Esophagus (tissue), 2 donors: ENCODE data around the gene ICE1. TPM values are rescaled to one million over a fixed set of nuclear protein-coding genes. Genes with fewer than 3 reads are reported as not detected.

ENCODE experiments used
- H3K27ac ChIP-seq, 2 donors: one replicate each; pipeline ENCODE4 v1.5.1; 2013; ENCODE audit warnings: low read depth in 2 of 2, mild to moderate bottlenecking in 2 of 2, inconsistent platforms in 1 of 2, low read length in 1 of 2, moderate library complexity in 1 of 2
- H3K27me3 ChIP-seq, 2 donors: one replicate each; pipeline ENCODE4 v1.6.1; 2013; ENCODE audit warnings: low read length in 2 of 2, control low read depth in 1 of 2, mild to moderate bottlenecking in 1 of 2; ENCODE audit not compliant: insufficient read depth in 2 of 2, control insufficient read depth in 1 of 2
- H3K36me3 ChIP-seq, 2 donors: one replicate each; pipeline ENCODE4 v1.6.1; 2013; ENCODE audit warnings: low read length in 1 of 2; ENCODE audit not compliant: control insufficient read depth in 2 of 2, insufficient read depth in 2 of 2
- H3K4me1 ChIP-seq, 2 donors: one replicate each; pipeline ENCODE4 v1.6.1; 2013; ENCODE audit warnings: low read length in 1 of 2; ENCODE audit not compliant: control insufficient read depth in 2 of 2, insufficient read depth in 2 of 2
- H3K4me3 ChIP-seq, 2 donors: one replicate each; pipeline ENCODE4 v1.5.1; 2013; ENCODE audit warnings: low read length in 2 of 2, mild to moderate bottlenecking in 2 of 2, low read depth in 1 of 2, moderate library complexity in 1 of 2
- H3K9me3 ChIP-seq, 2 donors: one replicate each; pipeline ENCODE4 v1.6.1; 2013; ENCODE audit warnings: mild to moderate bottlenecking in 2 of 2, low read depth in 1 of 2, low read length in 1 of 2, moderate library complexity in 1 of 2; ENCODE audit not compliant: control insufficient read depth in 2 of 2, insufficient read depth in 1 of 2
- WGBS, 2 donors: extraction: QIAGEN DNeasy Blood & Tissue Kit; methylation state at CpG; one replicate each; pipeline ENCODE4 v1.1.7; 2013; 5-methylcytosine and 5-hydroxymethylcytosine counted together
- polyA plus RNA-seq, 2 donors: library from polyadenylated mRNA; stranded (reverse); fragments of 200-250 nt; gene quantifications; one replicate each; pipeline ENCODE4 v1.2.3, GENCODE V29; 2013
- donor health status: healthy with polysubstance abuse.
- donor health status: Bipolar disorder and iron deficiency.

The ICE1 gene
- 1 to 10 TPM; 3.2 to 4.8 TPM for polyA plus RNA-seq

GRCh38 chr5:5421961-5422818 is at the start of gene ICE1:
Gene ICE1 (plus strand): TSS chr5:5422677. CDS start chr5:5422916, 239 bp downstream.
- peaks cover 4 to 15% of the 10 kb centered on the region in 2 donors for H3K4me1 ChIP-seq
- H3K27ac ChIP-seq = peak within 1 kb of the TSS; percentile 97 to 99
- peak within 1 kb of the TSS; percentile 98 to 99 for H3K4me3 ChIP-seq
- H3K36me3 ChIP-seq = peaks cover 0 to 2% of the 10 kb centered on the region in 2 donors
- H3K9me3 ChIP-seq = no peaks in the 10 kb centered on the region
- WGBS, 2 donors = 0% methylated on average over 64 to 71 of the region's 71 CpGs
- no peaks in the 10 kb centered on the region for H3K27me3 ChIP-seq

- Histone ChIP-seq H3K4me3 (no peak overlapping the region), H3K9me3 (no peaks in the 10 kb centered on the region), H3K27me3 (no peaks in the 10 kb centered on the region), H3K4me1 (peaks cover 2 to 4% of the 10 kb centered on the region in 2 donors), H3K36me3 (no peaks in the 10 kb centered on the region), H3K27ac (no peak overlapping the region)
- WGBS, 2 donors = 81 to 82% methylated on average over 10 of the region's 10 CpGs
Observed at GRCh38 chr5:5372930-5373329, 49.5 kb upstream of the ICE1 start.

- Histone ChIP-seq H3K4me3 (no peak overlapping the region), H3K36me3 (no peaks in the 10 kb centered on the region), H3K9me3 (no peaks in the 10 kb centered on the region), H3K4me1 (peaks cover 2 to 4% of the 10 kb centered on the region in 2 donors), H3K27ac (no peak overlapping the region), H3K27me3 (no peaks in the 10 kb centered on the region)
- 76 to 79% methylated on average over 2 of the region's 2 CpGs for WGBS, 2 donors
Observed at GRCh38 chr5:5373351-5373989, 49.0 kb upstream of the ICE1 start.

GRCh38 chr5:5374009-5374715 is 48.3 kb upstream of the ICE1 start:
- H3K4me3 ChIP-seq = no peak overlapping the region
- H3K4me1 ChIP-seq = peaks cover 2 to 4% of the 10 kb centered on the region in 2 donors
- no peaks in the 10 kb centered on the region for H3K9me3 ChIP-seq
- H3K36me3 ChIP-seq = no peaks in the 10 kb centered on the region
- H3K27me3 ChIP-seq = no peaks in the 10 kb centered on the region
- WGBS, 2 donors = 40 to 51% methylated on average over 6 of the region's 6 CpGs
- no peak overlapping the region for H3K27ac ChIP-seq

GRCh38 chr5:5377780-5378179 is 44.7 kb upstream of the ICE1 start:
- H3K36me3 ChIP-seq = no peaks in the 10 kb centered on the region
- H3K27ac ChIP-seq = no peak overlapping the region
- WGBS, 2 donors = 86 to 93% methylated on average over 6 of the region's 6 CpGs
- no peaks in the 10 kb centered on the region for H3K9me3 ChIP-seq
- H3K4me3 ChIP-seq = no peak overlapping the region
- H3K4me1 ChIP-seq = peaks cover 2 to 4% of the 10 kb centered on the region in 2 donors
- H3K27me3 ChIP-seq = no peaks in the 10 kb centered on the region

- Histone ChIP-seq H3K9me3 (no peaks in the 10 kb centered on the region), H3K27ac (no peak overlapping the region), H3K36me3 (no peaks in the 10 kb centered on the region), H3K4me3 (no peak overlapping the region), H3K4me1 (peaks cover 2% of the 10 kb centered on the region in 2 donors), H3K27me3 (no peaks in the 10 kb centered on the region)
- WGBS, 2 donors = 82 to 92% methylated on average over 3 of the region's 3 CpGs
Observed at GRCh38 chr5:5378531-5378930, 43.9 kb upstream of the ICE1 start.

- H3K27me3 ChIP-seq = no peaks in the 10 kb centered on the region
- no peaks in the 10 kb centered on the region for H3K36me3 ChIP-seq
- H3K4me3 ChIP-seq = no peak overlapping the region
- H3K27ac ChIP-seq = no peak overlapping the region
- no peaks in the 10 kb centered on the region for H3K4me1 ChIP-seq
- H3K9me3 ChIP-seq = no peaks in the 10 kb centered on the region
- WGBS, 2 donors = 76 to 77% methylated on average over 6 of the region's 6 CpGs
Observed at GRCh38 chr5:5380298-5380697, 42.2 kb upstream of the ICE1 start.

- no peak overlapping the region for H3K4me3 ChIP-seq
- WGBS, 2 donors = 32 to 33% methylated on average over 9 of the region's 9 CpGs
Observed at GRCh38 chr5:5381310-5381913, 41.1 kb upstream of the ICE1 start.

GRCh38 chr5:5383461-5383860 is 39.0 kb upstream of the ICE1 start:
- Histone ChIP-seq H3K9me3 (no peaks in the 10 kb centered on the region), H3K27me3 (no peaks in the 10 kb centered on the region), H3K27ac (no peak overlapping the region), H3K4me3 (no peak overlapping the region), H3K36me3 (no peaks in the 10 kb centered on the region), H3K4me1 (no peaks in the 10 kb centered on the region)
- WGBS, 2 donors = 81 to 83% methylated on average over 5 of the region's 5 CpGs

More at GRCh38 chr5:5381310-5381913, 41.1 kb upstream of the ICE1 start:
- Histone ChIP-seq H3K27ac (no peak overlapping the region), H3K9me3 (no peaks in the 10 kb centered on the region), H3K36me3 (no peaks in the 10 kb centered on the region), H3K27me3 (no peaks in the 10 kb centered on the region), H3K4me1 (no peaks in the 10 kb centered on the region)
